IPS-NIHi7 (cell line): Measurements from ENCODE around the gene GUCD1.
"Not testable (repeated sequence)": the region's sequence is repeated elsewhere in the genome, so short reads cannot be mapped to it uniquely, and the experiment has no call there.

ENCODE experiments used
- DNase-seq: peaks from one replicate; pipeline ENCODE4 v3.0.0; 2012; ENCODE audit warnings: mixed read lengths; ENCODE audit errors: extremely low spot score

Gene GUCD1

DNA sequence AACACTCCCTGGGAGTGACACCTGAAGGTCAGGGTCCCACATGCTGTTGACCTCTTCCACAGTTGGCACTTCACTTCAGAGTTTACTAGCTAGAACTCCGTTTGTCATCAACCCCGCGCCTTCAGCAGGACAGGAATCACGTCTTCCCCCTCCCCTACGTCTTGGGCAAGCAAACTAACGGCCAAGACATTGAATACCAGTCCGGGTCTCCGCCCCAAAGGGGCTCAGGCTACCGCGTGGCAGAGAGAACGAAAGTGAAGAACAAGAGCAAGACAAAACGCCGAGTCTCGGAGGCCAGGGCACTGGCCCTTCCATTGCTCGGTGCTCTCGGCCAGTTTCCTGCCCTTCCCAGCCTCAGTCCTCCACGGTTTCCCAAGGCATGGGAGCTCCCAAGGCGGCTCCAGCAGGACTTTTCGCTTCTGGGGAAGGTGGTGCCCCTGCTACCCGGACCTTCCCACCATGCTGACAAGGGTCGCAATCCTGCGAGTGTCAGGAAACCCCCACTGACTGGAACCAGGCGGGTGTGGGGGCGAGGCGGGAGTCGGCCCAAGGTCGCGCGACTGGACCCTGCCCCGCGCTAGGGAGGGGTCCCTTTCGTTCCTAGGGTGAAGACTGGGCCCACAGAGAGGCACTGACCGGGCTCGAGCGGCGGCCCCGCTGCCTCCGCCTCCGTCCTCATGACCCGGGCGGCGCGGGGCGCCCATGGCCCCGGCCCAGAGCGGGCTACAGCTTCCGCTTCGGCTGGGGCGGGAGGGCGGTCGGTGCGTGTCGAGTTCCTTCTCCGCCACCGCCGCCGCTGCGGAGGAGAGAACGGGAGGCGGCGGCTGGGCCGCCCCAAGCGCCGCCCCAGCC, at the start of gene GUCD1:
TSS of gene GUCD1 (minus strand) at position 826 of the 852 bp plus-strand sequence. CDS start at position 679, 147 bp downstream.
- no peak for DNase-seq

DNA sequence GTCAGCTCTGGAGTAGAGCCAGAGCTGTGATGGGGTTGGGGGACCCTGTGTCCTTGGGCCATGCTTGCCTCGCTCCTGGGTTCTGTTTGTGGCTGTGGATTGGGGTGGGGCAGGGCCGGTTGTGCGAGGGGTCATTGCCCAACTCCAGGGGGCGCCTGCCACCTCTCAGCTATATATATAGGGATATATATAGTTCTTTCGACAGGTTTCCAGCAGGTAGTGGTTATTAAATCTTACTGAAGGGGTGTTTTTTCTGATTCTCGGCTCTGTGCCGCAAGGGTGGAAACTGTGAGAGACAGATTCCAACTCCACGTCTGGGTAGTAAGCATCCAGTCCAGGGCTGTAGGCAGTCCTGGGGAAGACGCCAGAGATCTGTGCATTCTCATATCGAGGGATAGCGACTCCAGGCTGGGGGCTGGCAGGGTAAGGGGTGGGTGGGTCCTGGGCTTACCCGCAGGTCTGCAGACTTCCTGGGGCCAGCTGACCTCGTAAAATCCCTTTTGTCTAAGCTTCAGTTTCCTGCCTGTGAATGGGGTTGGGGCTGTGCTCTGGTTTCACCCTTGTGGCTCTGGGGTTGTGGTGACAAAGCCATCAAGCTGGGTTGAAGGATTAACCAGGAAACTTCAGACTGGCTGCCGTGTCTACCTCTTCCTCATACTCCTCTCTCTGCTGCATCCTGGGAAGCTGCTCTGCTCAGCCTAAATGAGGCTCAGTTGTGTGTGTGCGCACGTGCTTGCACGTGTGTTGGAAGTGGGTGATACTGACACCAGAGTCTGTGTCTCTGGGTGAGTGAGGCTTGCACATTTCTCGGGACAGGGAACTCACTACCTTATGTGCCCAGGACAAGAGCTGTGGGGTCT, 49.1 kb upstream of the GUCD1 start:
- DNase-seq, result not testable (repeated sequence)

DNA sequence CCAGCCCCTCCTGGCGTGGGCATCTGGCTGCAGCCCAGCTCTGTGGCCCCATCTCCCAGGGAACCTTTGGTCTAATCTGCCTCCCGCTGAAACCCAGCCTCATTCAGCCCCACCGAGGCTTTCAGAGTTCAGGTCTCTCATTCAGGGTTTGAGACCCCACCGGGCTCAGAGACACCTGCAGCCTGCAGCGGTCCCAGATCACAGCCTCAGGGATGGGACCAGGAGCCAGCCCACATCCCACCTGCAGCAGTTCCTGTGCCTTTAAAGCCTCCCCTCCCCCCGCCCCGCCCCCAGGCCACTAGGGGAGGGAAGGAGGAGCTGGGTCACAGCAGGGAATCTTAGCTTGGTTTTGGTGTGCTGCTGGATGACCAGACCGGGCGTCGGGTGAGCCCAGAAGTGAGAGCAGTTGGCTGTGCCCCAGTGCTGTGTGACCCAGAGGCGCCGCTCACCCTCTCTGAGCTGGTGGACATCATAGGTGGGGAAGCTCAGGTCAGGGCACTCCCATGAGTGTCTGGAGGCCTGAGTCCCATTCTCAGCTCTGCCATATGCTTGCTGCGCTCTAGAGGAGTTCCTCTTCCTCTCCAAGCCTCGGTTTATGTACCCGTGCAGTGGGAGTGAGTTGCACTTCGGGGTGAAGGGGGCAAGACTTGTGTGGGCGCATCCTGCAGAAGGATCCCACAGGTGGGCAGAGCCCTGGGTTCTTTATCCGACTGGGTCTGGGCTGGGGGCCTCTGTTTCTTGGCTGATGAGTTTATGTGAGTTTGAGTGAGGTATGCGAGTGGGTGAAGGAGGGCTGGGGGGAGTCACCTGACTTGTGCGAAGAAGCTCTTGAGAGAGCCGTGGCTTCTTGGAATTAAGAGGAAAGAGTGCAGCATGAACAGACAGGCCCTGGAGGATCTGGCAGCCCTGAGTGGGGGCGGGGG, 48.2 kb upstream of the GUCD1 start, which contains the start of gene GGT1:
TSS of gene GGT1 (plus strand) at position 347 of the 923 bp plus-strand sequence. CDS start 7,889 bp downstream, outside the sequence.
- not testable (repeated sequence) for DNase-seq

DNA sequence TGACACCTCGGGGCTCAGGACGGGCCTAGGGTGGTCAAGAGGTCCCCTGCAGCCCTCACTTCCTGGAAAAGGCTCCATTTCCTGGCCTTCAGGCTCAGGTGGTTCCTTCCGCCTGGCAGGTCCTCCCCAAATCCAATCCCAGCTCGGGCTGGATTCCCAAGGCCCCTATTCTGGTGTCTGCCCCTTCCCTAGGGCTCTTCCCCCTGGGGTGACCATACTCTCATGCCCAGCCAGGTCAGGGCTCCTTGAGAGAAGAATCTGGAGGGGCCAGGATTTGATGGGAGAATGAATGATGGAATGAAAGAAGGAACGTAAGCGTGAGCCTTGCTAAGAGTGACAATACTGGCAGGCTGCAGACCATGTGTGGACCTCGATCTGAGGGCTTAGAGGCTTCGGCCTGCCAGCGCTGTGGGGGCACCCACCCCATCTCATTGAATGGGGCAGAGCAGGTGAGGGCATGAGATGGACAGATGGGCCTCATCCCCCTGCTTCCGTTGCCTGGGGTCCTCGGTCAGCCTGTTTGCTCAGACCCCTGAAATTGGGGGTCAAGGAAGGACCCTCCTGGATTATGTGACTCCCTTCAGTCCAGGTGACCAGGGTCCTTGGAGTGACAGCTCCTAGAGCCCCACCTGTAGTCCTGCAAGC, 47.3 kb upstream of the GUCD1 start:
- DNase-seq, result not testable (repeated sequence)

DNA sequence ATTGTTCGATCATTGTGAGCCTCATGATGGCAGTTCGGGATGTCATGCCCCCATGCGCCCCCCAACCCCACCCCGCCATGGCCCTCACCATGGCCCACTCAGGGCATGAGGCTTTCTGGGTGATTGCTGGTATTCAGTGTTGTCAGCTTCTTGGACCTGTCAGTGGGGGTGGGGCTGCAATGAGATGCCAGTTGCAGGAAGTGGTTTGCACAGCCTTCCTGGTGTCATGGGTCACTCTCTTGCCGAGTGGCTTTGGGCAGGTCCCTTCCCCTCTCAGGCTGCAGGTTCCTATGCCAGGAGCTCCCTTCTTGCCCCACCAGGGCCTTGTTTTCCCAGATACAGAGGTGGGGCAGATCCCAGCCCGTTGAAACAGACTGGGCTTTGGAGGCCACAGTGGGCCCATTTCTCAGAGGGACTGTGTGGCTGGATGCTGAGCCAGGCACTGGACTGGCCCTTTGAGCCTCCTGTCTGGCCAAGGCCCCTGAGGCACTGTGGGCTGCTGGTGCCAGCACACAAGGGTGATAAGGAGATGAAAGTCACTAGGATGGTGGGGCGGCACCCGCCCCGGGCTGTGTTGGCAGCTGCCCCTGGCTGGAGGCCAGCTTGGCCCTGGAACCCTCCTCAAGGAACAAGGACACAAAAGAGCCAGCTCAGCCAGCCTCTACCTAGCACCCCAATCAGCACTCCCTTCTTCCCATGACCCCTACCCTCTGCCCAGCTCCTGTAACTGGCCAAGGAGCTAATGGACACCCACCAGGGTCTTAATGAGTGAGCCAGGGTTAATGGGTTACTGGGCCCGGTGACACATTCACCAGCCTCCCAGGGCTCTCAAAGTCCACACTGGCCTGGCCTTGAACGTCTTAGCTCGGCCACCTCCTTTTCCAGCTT, 46.5 kb upstream of the GUCD1 start:
- DNase-seq, result no peak

DNA sequence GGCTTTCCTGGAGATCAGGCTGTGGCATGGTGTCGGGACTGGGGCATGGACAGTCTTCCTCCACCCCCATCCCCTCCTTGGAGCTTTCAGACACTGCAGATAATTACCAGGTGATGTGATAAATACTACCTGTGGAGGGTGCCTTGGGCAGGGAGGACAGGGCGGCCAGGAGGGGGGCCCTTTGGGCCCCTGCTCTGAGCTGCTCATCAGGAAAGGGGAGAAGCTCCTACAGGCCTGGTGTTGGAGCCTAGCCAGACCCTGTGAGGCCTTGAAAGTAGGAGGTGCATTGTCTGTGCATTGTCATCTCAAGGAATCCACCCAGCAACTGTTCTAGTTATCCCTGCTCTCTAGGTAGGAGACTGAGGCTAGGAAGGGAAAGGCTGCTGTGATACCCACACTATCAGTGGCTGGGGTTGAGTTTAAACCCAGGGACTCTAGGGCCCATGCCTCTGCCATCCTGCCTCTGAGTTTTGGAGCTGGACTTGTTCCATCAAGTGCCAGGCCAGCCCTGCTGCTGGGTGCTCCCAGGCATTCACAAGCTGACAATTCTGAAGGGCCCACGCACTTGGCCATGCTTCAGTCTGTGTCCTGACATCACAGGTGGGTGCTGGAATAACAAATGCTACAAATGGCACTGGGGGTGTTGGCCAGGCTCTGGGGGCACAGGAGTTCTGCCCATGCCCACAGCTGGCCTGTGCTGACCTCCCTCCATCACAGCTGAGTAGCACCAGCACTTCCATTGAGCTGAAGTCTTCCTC, 45.2 kb upstream of the GUCD1 start:
- not testable (repeated sequence) for DNase-seq

DNA sequence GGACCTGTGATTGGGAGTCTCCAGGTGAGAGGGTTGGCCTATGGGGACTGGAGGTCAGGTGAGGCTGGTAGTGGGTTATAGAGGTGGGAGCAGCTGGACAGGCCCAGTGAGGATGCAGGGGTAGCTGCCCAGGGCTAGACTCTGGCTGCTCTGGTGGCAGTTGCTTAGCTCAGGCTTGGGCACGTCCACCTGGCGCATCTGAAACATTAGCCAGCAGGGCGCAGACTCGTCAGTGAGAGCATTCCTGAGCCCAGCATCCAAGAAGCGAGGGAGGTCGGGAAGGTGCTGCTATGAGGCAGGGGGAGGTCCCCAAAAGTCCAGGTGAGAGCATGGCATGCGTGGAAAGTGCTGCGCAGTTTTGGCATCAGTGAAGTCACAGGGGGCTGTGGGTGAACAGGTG, 44.6 kb upstream of the GUCD1 start:
- DNase-seq, result no peak

DNA sequence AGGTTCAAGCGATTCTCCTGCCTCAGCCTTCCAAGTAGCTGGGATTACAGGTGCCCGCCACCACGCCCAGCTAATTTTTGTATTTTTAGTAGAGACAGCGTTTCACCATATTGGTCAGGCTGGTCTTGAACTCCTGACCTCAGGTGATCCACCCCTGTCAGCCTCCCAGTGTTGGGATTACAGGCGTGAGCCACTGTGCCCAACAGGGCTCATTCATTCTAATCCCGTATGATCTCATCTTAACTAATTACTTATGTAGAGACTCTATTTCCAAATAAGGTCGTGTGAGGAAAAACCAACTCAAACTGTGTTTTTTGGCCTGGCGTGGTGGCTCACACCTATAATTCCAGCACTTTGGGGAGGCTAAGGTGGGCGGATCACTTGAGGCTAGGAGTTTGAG, 42.1 kb upstream of the GUCD1 start:
- DNase-seq, result not testable (repeated sequence)

DNA sequence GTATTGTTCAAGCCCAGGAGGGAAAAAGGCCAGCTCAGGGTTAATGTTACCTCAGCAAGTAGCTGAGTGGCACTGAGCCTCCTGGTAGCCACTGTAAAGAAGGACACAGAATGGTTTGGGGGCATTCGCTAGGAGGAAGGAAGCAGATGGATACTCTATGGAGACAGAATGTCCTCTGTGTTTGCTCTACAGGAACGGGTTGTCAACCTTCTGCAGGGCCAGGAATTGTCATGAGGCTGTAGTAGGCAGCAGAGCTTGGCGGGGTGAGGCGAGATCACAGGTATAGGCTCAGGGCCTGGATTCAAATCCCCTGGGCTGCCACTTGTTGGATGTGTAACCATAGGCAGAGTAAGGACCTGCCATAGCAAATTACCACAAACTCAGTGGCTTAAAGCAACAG, 40.9 kb upstream of the GUCD1 start:
- DNase-seq, result no peak

DNA sequence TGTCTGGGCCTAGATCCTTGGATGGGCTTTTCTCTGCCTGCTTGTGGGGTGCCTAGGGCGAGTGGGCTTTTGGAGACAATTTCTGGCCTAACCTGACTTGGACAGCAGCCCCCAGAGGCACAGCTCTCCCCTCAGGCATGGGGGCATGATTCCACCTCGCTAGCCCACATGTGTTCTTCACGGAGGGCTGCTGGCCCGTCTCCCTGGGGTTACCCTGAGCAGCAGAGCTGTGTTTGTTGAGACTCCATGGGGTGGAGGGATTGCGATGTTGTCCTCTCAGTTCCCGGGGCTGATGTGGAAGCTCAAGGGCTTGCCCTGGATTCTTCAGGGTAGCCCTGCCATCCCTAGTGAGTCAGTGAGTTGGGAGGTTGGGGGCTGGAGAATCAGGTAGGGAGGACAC, 40.3 kb upstream of the GUCD1 start:
- no peak for DNase-seq

DNA sequence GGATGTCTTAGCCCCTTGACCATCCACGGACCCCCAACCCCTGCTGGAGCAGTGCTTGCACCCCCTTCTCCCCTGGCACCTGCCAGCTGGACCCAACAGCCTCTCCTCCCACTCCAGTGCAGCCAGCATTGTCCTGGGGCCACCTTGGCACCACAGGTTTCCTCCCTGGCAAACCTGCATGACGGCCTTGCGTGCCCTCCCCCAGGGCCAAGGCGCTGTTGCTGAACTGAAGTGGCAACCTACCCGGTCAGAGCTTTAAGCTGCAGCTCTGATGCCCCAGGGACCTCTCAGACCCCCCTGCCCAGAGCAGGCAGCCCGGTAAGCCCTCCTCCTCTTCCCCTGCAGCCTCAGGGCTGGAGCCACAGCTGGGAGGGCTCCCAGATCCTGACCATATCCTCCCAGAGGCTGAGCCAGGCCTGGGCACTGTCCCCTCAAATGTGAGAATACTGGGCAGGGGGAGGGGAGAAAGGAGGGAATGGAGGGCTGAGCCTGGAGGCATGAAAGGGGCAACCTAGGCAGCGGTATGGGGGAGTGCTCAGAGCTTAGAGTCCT, 39.7 kb upstream of the GUCD1 start:
- no peak for DNase-seq

DNA sequence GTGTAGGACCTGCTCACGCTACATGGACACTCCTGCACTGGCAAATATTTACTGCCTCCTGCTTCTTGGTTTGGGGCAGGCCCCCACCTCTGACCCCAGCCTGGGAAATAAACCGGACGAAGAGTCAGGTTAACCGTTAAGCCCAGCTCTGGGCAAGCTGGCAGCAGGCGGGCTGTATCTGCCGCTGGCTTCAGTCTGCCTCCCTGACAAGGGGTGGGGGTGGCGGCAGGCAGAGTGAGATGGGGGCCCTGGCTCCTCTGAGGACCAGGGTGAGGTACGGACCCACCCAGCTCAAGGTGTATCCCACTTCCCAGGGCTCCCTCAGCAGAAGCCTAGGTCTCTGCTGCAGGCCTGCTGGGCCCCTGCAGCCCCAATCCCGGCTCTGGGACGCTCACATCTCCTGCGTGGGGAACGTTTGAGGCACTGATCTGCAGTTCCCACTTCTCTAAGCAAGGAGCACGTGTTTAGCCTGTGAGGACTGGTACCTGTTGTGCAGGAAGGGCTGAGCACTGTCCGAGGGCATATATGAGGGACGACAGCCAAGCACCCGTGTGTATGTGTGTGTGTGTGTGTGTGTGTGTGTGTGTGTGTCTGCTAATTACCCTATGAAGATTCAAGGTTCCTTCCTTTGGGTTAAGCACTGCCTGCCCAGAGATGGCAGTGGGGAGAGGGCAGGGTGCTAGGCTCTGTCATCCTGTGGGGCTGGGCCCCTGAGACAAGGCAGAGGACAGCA, 39.1 kb upstream of the GUCD1 start:
- DNase-seq, result no peak

DNA sequence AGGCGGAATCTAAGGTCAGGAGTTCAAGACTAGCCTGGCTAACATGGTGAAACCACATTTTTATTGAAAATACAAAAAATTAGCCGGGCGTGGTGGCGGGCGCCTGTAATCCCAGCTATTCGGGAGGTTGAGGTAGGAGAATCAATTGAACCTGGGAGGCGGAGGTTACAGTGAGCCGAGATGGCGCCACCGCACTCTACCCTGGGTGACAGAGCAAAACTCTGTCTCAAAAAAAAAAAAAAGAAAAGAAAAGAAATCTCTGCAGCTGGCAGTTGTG, 38.6 kb upstream of the GUCD1 start:
- DNase-seq, result not testable (repeated sequence)

DNA sequence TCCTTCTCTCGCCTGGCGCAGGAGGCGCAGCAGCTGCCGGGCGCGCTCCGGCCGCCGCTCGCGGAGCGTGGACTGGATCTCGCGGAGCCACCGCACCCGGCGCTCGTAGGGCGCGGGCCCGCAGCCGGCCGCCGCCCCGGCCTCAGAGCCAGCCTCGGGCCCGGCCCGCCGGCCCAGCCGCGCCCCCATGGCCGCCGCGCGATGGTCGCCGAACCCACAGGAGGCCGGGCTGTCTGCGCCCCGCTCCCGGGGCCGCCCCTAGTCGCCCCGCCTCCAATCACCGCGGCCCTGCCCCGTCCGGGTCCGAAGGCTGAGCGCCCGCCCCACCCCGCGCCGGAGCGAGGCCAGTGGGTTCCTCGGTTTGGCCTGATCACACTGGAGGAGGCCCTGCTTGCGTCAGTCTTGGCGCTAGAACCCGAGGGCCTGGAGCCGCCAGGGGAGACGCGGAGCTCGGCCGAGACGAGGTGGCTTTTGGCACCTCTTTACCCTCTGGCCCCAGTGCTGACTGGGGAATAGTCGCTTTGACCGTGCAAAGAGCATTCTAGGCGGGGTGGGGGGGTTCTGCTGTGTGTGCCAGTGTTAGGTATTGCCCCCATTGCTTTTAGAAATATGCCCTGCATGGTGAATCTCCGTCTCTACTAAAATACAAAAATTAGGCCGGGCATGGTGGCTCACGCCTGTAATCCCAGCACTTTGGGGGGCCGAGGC, 38.1 kb upstream of the GUCD1 start, which contains the start of gene LRRC75B:
TSS of gene LRRC75B (minus strand) at position 223 of the 708 bp plus-strand sequence. CDS start at position 189, 34 bp downstream.
- peak; percentile 98 for DNase-seq

DNA sequence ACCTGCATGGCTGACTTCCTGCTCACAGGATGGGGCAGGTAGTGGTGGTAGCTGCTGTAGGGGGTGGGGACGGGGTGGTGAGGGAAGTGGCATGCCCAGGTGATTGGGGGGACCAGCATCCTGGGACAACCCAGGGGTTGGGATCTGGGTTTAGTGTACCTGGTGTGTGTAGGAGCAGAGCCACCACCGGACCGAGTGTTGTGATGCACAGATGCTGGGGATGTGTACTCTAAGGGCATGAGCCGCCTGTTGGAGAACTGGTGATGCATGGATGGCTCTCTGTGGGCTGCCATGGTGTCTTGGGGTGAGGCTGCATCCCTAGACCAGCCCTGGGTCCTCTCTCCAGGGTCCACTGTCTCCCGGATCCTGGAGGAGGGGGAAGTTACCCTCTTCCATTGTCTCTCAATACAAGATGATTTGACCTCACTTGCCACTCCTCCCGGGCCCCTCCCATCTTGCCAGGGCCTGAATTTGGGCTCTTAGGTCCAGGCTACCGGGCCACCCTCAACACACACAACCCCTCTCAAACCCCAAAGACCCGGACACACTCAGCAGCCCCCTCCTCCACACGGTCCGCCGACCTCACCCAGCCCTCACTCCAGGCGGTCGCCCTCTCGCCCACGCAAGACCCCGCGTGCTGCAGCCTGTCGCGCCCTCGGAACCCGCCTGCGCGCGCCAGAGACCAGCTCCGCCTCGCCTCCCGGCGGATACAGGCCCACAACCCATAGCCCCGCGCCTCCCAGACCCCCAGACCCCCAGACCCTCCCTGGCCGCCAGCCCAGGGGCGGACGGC, 37.3 kb upstream of the GUCD1 start:
- peak; percentile 67 for DNase-seq

DNA sequence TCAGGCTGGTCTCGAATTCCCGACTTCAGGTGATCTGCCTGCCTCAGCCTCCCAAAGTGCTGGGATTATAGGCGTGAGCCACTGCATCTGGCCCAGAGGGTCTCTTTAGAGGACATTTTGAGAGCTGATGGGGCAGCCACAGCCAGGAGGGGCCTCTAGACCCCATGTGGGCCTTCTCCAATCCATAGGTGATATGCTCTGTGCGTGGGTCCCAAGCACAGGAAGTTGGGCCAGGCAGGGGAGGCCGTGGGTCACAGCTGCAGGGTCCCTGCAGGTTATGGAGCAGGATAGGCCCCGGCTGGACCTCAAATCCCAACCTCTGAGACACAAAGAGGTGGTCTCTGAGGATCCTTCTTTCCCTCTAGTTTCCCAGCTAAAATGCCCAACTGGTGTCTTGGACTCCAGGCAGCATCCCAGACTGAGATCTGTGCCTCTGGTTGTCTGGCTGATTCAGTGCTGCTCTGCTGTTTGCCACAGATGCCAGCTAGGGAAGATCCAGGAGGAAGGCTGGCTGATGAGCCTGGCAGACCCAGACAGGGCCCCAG, 36.4 kb upstream of the GUCD1 start:
- no peak for DNase-seq
